ENCODE results near the gene PIGU. TPM values are rescaled to one million over a fixed set of nuclear protein-coding genes. Genes with fewer than 3 reads are reported as not detected.

The PIGU gene
- total RNA-seq, 2 experiments from 2014 or later, result 19.1 to 21.2 TPM

DNA sequence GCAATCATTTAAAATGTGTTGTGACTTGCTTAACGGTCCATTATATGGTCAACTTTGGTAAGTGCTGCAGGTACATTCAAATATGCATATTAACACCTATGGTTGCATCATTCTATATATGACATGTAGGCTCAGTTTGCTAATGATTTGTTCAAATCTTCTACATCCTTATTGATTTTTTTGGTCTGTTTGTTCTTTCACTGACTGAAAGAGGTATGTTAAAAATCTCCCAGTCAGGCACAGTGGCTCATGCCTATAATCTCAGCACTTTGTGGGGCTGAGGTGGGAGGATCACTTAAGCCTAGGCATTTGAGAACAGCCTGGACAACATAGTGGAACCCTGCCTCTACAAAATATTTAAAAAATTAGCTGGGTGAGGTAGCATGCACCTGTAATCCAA, 29.2 kb downstream of the PIGU start:
- no peaks in the 10 kb centered on the region for H3K27me3 Mint-ChIP-seq (ENCODE audit: low read depth)
- no peaks in the 10 kb centered on the region for H3K9me3 Mint-ChIP-seq (ENCODE audit: insufficient read depth)
- POLR2A ChIA-PET, result no interaction called here

DNA sequence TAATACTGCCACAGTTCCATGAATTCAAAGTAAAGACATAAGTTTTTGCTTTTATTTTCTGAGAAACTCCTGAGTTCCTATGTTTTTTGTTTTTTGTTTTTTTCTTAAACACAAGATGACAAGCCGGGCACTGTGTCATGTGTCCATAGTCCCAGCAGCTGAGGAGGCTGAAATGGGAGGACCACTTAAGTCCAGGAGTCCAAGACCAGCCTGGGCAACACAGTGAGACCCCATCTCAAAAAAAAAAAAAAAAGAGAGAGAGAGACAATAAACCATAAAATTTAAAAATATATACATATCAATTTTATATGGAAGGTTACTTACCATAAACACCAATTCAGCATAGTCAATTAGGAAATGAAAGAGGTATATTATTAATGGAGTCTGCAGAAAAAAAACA, 31.9 kb downstream of the PIGU start:
- H3K9me3 Mint-ChIP-seq (ENCODE audit: insufficient read depth), result no peaks in the 10 kb centered on the region
- DNase-seq (no peak), ATAC-seq (no peak)
- CTCF ChIA-PET, result no interaction called here
- peaks cover 5% of the 10 kb centered on the region for H3K36me3 Mint-ChIP-seq (ENCODE audit: low read depth)
- H3K4me1 Mint-ChIP-seq (ENCODE audit: low read depth), result no peaks in the 10 kb centered on the region
- no peak overlapping the region for H3K4me3 Mint-ChIP-seq
- POLR2A ChIA-PET, result interaction anchor here (1.3 kb wide), 1 partner anchor 32 kb away, joined by 3 read pairs; the partner anchor contains the start of gene PIGU
- H3K27ac Mint-ChIP-seq, result no peak overlapping the region
- H3K27me3 Mint-ChIP-seq (ENCODE audit: low read depth), result no peaks in the 10 kb centered on the region

More for the DNA sequence above, 29.2 kb downstream of the PIGU start:
- no peak for DNase-seq
- H3K27ac Mint-ChIP-seq, result no peak overlapping the region
- H3K36me3 Mint-ChIP-seq (ENCODE audit: low read depth), result peaks cover 12% of the 10 kb centered on the region
- CTCF ChIA-PET, result no interaction called here
- no peak overlapping the region for H3K4me3 Mint-ChIP-seq
- no peak for ATAC-seq
- no peaks in the 10 kb centered on the region for H3K4me1 Mint-ChIP-seq (ENCODE audit: low read depth)

DNA sequence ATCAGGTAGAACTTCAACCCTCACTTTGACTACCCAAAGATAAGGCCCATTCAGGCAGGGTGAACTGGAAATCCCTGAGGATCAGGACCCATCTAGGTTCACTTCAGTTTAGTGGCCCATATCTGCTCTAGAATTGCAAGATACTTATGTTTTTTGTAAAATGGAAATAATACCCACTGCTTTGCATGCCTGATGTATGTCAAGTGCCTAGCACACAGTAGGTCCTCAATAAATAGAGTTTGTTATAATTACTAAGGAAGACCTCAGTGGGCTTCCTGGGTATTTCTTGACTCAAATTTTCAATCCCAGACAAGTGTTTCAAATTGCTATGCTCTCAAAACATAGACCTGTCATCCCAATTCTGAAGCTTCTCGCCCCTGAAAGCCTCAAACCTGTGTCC, 32.5 kb downstream of the PIGU start:
- no peaks in the 10 kb centered on the region for H3K4me1 Mint-ChIP-seq (ENCODE audit: low read depth)
- no peak overlapping the region for H3K4me3 Mint-ChIP-seq
- ChIA-PET CTCF (interaction anchor here (1.6 to 1.7 kb wide), 2 partner anchors 9 to 106 kb away, joined by 4 to 5 read pairs; no protein-coding TSS in a partner anchor), POLR2A (interaction anchor here (1.0 to 1.3 kb wide), 2 partner anchors 23 to 33 kb away, joined by 3 read pairs; partner anchors contain the start of gene PIGU)
- no peak for ATAC-seq
- H3K9me3 Mint-ChIP-seq (ENCODE audit: insufficient read depth), result no peaks in the 10 kb centered on the region
- peaks cover 5% of the 10 kb centered on the region for H3K36me3 Mint-ChIP-seq (ENCODE audit: low read depth)
- no peak for DNase-seq
- H3K27ac Mint-ChIP-seq, result no peak overlapping the region
- H3K27me3 Mint-ChIP-seq (ENCODE audit: low read depth), result no peaks in the 10 kb centered on the region

DNA sequence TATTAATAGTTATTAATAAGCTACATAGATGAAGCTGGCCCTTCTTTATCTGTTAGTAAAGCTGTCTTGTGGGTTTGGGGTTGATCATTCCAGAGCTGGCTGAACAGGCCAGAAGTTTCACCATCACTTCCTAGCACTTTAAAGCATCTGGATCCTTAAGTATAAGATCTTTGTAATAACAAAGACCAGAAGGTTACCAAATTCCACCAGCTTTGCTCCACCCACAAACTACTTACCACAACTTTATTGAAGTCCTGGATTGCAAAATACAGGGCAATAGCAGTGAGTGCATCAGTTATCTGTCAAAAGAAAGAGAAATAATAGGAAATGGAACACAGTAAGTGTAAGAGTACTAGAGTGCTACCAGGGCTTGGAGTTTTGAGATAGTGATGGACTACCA, 33.0 kb downstream of the PIGU start:
- no peak for DNase-seq
- CTCF ChIA-PET, result interaction anchor here (1.6 to 1.7 kb wide), 2 partner anchors 9 to 106 kb away, joined by 4 to 5 read pairs; no protein-coding TSS in a partner anchor
- ATAC-seq, result no peak
- H3K4me3 Mint-ChIP-seq, result no peak overlapping the region
- H3K9me3 Mint-ChIP-seq (ENCODE audit: insufficient read depth), result no peaks in the 10 kb centered on the region
- H3K36me3 Mint-ChIP-seq (ENCODE audit: low read depth), result peaks cover 5% of the 10 kb centered on the region
- POLR2A ChIA-PET, result interaction anchor here (1.0 kb wide), 1 partner anchor 22 kb away, joined by 3 read pairs; no protein-coding TSS in a partner anchor
- H3K27ac Mint-ChIP-seq, result no peak overlapping the region
- no peaks in the 10 kb centered on the region for H3K4me1 Mint-ChIP-seq (ENCODE audit: low read depth)
- no peaks in the 10 kb centered on the region for H3K27me3 Mint-ChIP-seq (ENCODE audit: low read depth)

DNA sequence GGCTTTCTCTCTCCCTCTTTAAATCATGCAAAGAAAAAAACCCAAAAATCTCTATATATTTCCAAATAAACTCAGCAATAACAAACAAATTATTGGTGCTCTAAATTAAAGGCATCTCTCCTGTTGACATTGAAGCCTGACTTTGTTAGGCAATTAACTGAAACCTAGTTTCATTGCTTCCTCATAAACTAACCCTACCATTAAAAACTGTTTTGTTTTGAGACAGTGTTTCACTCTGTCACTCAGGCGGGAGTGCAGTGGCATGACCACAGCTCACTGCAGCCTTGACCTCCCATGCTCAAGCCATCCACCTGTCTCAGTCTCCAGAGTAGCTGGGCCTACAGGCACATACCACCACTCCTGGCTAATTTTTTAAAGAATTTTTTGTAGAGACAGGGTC, 34.9 kb downstream of the PIGU start:
- Mint-ChIP-seq H3K27me3 (ENCODE audit: low read depth) (no peaks in the 10 kb centered on the region), H3K36me3 (ENCODE audit: low read depth) (peaks cover 11% of the 10 kb centered on the region), H3K27ac (no peak overlapping the region), H3K4me3 (no peak overlapping the region), H3K4me1 (ENCODE audit: low read depth) (no peaks in the 10 kb centered on the region), H3K9me3 (ENCODE audit: insufficient read depth) (no peaks in the 10 kb centered on the region)
- ChIA-PET POLR2A (no interaction called here), CTCF (interaction anchor here (1.4 kb wide), 2 partner anchors 23 to 128 kb away, joined by 3 to 4 read pairs; no protein-coding TSS in a partner anchor)
- ATAC-seq, result no peak
- no peak for DNase-seq

DNA sequence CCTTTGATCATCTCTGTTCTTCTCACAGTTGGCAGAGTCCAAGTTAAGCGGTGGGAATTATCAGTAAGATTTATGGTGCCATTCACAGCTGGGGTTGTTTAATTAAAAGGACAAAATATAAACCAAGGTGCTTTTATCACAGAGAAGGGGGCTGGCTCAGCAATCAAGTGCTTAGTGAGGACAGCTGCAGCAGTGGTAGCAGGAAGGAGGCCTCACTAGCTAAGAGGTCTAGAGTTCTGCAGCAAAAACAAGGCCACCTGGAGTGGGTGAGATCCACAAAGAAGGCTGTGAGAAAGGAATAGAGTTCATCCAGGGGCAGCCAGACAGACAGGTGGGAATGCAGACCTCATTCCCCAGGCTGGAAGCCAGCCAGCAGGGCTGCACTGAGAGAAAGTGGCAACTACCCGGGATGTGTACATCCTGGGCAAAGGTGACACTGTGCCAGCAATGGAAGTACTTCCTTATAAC, 37.1 kb downstream of the PIGU start:
- Mint-ChIP-seq H3K9me3 (ENCODE audit: insufficient read depth) (no peaks in the 10 kb centered on the region), H3K27me3 (ENCODE audit: low read depth) (no peaks in the 10 kb centered on the region), H3K36me3 (ENCODE audit: low read depth) (peaks cover 13% of the 10 kb centered on the region), H3K4me1 (ENCODE audit: low read depth) (no peaks in the 10 kb centered on the region), H3K4me3 (no peak overlapping the region), H3K27ac (no peak overlapping the region)
- POLR2A ChIA-PET, result no interaction called here
- DNase-seq, result no peak
- CTCF ChIA-PET, result interaction anchor here (1.4 kb wide), 1 partner anchor 101 kb away, joined by 3 read pairs; no protein-coding TSS in a partner anchor
- ATAC-seq, result no peak

DNA sequence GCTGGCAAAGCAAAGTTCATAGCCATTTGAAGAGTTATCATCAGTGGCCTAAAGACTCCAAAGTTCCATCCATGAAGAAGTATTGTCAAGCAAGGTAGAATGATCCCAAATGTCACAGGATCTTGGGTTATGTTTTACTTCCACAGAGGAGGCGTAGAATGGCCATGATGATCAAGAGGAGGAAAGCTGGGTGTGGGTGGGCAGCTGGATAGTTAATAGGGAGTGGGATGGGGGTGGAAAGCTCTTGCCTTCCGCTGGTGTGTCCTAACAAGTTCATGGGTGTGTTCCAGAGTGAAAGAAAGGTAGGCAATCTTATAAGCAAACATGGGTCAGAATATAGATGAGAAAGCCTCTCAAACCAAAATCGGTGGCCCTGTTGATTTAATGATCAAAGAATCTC, 38.4 kb downstream of the PIGU start:
- H3K9me3 Mint-ChIP-seq (ENCODE audit: insufficient read depth), result no peaks in the 10 kb centered on the region
- CTCF ChIA-PET, result no interaction called here
- no peak for ATAC-seq
- H3K36me3 Mint-ChIP-seq (ENCODE audit: low read depth), result peaks cover 13% of the 10 kb centered on the region
- POLR2A ChIA-PET, result no interaction called here
- no peak overlapping the region for H3K4me3 Mint-ChIP-seq
- no peaks in the 10 kb centered on the region for H3K27me3 Mint-ChIP-seq (ENCODE audit: low read depth)
- no peaks in the 10 kb centered on the region for H3K4me1 Mint-ChIP-seq (ENCODE audit: low read depth)
- no peak overlapping the region for H3K27ac Mint-ChIP-seq
- no peak for DNase-seq

DNA sequence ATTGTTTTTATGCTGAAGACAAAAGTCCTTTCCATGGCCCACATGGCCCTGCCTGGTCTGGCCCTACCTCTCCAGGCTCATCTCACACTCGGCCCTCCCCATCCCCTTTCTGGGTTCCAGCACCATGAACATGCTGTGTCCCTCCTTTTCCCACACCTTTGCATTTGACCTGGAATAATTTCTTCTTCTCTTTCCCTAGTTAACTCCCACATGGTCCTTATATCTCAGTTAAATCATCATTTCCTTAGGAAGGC, 38.9 kb downstream of the PIGU start:
- Mint-ChIP-seq H3K27ac (no peak overlapping the region), H3K27me3 (ENCODE audit: low read depth) (no peaks in the 10 kb centered on the region), H3K4me1 (ENCODE audit: low read depth) (no peaks in the 10 kb centered on the region), H3K36me3 (ENCODE audit: low read depth) (peaks cover 14% of the 10 kb centered on the region), H3K4me3 (no peak overlapping the region), H3K9me3 (ENCODE audit: insufficient read depth) (no peaks in the 10 kb centered on the region)
- POLR2A ChIA-PET, result no interaction called here
- no peak for DNase-seq
- ATAC-seq, result no peak
- CTCF ChIA-PET, result no interaction called here

DNA sequence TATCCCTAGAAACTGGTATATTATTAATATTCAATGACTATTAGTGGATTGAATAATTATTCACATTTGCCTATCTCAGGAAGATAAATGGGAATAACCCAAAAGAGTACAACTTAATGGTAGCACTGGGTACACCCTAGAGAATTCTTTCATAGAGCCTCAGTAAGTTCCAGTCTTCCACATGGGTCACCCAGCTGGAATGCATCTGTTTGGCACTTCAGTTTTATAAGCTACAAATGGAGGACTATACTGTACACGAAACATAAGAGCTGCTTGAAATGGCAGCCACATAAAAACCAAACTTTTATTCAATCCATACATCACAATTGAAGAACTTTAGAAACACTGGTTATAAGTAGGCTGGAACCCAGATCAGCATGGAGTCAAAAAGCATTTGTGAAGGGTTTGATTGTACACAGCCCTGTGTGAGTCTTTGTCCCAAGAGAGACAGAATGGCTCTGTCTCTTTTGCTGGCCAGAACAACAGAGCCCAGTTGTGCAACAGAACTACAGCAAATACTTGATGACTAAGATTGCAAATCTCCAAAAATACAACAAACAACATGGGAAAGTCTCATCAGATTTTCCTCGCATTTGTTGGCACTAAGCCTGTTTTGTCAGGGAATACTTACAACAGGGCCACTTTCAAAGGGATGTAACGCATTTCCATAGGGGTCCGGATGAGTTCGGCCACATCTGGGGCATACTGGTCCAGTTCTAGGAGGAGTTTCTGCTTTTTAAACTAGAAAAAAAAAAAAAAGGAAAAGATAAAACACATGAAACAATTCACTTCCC, 39.5 kb downstream of the PIGU start:
- CTCF ChIA-PET, result interaction anchor here (0.7 kb wide), 1 partner anchor 84 kb away, joined by 3 read pairs; no protein-coding TSS in a partner anchor
- Mint-ChIP-seq H3K4me3 (no peak overlapping the region), H3K27ac (no peak overlapping the region), H3K36me3 (ENCODE audit: low read depth) (peaks cover 19% of the 10 kb centered on the region), H3K27me3 (ENCODE audit: low read depth) (no peaks in the 10 kb centered on the region), H3K4me1 (ENCODE audit: low read depth) (no peaks in the 10 kb centered on the region), H3K9me3 (ENCODE audit: insufficient read depth) (no peaks in the 10 kb centered on the region)
- no peak for DNase-seq
- POLR2A ChIA-PET, result no interaction called here
- no peak for ATAC-seq

DNA sequence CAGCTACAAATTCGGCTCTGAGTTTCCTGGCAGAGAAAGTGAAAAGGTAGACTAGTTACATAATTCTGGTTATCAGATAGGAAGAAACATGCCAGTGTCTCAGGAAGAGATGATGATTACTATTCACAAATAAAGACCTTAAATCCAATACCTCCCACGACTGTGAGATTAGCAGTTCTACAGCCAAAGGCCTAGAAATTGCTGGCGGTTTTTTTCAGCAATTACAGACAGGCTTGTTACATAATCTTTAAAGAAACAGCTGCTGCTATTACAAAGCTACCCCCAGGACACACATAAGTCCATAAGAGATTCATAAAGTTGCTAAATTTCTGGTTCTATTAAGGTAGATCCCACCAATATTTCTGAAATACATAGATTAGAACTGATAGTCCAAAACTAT, 40.2 kb downstream of the PIGU start:
- ChIA-PET POLR2A (no interaction called here), CTCF (interaction anchor here (0.7 kb wide), 1 partner anchor 85 kb away, joined by 3 read pairs; no protein-coding TSS in a partner anchor)
- H3K4me1 Mint-ChIP-seq (ENCODE audit: low read depth), result no peaks in the 10 kb centered on the region
- no peak overlapping the region for H3K4me3 Mint-ChIP-seq
- ATAC-seq (no peak), DNase-seq (no peak)
- no peaks in the 10 kb centered on the region for H3K9me3 Mint-ChIP-seq (ENCODE audit: insufficient read depth)
- H3K27me3 Mint-ChIP-seq (ENCODE audit: low read depth), result no peaks in the 10 kb centered on the region
- no peak overlapping the region for H3K27ac Mint-ChIP-seq
- peaks cover 19% of the 10 kb centered on the region for H3K36me3 Mint-ChIP-seq (ENCODE audit: low read depth)

DNA sequence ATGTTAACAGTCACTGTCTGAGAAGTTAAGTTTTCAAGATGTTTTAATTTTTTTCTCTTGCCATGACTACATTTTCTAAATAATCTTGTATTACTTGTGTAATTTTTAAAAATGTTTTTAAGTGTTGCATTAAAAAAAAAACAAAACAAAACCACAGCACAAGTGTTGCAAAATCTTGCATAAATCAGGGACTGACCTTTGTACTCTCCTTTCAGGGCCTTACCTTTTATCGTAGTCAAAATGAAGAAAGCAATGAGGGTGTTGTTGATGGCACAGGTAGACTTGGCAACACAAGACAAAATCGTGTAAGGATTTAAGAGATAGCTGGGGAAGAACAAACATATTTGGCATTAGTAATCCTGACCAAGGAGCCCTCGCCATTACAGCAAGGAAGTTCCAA, 42.5 kb downstream of the PIGU start:
- DNase-seq, result no peak
- peaks cover 22% of the 10 kb centered on the region for H3K36me3 Mint-ChIP-seq (ENCODE audit: low read depth)
- no peaks in the 10 kb centered on the region for H3K27me3 Mint-ChIP-seq (ENCODE audit: low read depth)
- no peaks in the 10 kb centered on the region for H3K4me1 Mint-ChIP-seq (ENCODE audit: low read depth)
- no peak for ATAC-seq
- H3K9me3 Mint-ChIP-seq (ENCODE audit: insufficient read depth), result no peaks in the 10 kb centered on the region
- POLR2A ChIA-PET, result no interaction called here
- no peak overlapping the region for H3K4me3 Mint-ChIP-seq
- no peak overlapping the region for H3K27ac Mint-ChIP-seq
- CTCF ChIA-PET, result interaction anchor here (0.9 to 1.6 kb wide), 4 partner anchors 9 to 322 kb away, joined by 3 to 5 read pairs (median 5); no protein-coding TSS in a partner anchor

DNA sequence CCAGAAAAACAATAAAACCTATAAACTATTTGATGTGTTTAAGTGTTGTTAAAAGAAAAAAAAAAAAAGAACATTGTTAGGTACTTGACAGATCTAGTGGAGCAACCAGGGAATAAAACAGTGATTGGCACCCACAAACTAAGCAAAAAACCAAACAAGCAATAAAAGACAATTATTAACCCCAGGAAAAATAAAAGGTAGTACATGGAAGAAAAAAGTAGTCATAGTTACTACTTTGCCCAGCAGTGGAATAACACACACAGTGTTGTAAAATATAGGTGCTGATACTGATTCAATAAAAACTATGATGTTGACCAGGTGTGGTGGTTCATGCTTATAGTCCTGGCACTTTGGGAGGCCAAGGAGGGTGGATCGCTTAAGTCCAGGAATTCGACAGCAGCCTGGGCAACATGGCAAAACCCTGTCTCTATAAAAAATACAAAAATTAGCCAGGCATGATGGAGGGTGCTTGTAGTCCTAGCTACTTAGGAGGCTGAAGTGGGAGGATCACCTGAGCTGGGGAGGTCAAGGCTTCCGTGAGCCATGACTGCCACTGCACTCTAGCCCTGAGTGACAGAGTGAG, 43.9 kb downstream of the PIGU start:
- CTCF ChIA-PET, result interaction anchor here (1.6 kb wide), 1 partner anchor 95 kb away, joined by 5 read pairs; no protein-coding TSS in a partner anchor
- DNase-seq, result no peak
- no peaks in the 10 kb centered on the region for H3K9me3 Mint-ChIP-seq (ENCODE audit: insufficient read depth)
- H3K36me3 Mint-ChIP-seq (ENCODE audit: low read depth), result peaks cover 23% of the 10 kb centered on the region
- H3K4me3 Mint-ChIP-seq, result no peak overlapping the region
- no peaks in the 10 kb centered on the region for H3K27me3 Mint-ChIP-seq (ENCODE audit: low read depth)
- H3K27ac Mint-ChIP-seq, result no peak overlapping the region
- no peaks in the 10 kb centered on the region for H3K4me1 Mint-ChIP-seq (ENCODE audit: low read depth)
- no peak for ATAC-seq
- POLR2A ChIA-PET, result no interaction called here
